GM18909 (cell line): Measurements from ENCODE around the gene DHX34.

Experiments used
- ATAC-seq: cut with Tn5 transposase; IDR thresholded peaks from one replicate; pipeline ENCODE4 v1.9.1; 2021; ENCODE audit warnings: mild to moderate bottlenecking; ENCODE audit not compliant: unreplicated experiment, poor library complexity

DHX34 gene

GRCh38 chr19:47413941-47414340 is 64.8 kb downstream of the DHX34 start:
- no peak for ATAC-seq

- no peak for ATAC-seq
Measured at GRCh38 chr19:47414469-47414868, 65.4 kb downstream of the DHX34 start.

GRCh38 chr19:47415953-47416642 is 67.0 kb downstream of the DHX34 start:
- ATAC-seq: no peak

DNA sequence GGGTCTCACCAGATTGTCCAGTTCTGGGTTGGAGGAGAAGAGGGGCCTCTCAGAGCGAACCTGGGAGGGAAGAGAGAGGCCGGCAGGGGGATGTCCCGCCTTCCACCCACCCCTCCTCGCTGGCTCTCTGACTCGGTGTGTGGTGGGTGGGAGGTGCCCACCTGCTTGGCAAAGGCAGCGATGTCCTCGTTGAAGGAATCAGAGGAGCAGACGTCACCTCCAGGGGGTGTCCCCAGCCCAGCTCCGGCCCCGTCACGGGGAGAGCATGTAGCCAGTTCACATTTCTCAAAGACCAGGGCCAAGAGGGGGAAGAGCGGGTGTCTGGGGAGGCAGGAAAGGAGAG is 67.5 kb downstream of the DHX34 start:
- no peak for ATAC-seq

DNA sequence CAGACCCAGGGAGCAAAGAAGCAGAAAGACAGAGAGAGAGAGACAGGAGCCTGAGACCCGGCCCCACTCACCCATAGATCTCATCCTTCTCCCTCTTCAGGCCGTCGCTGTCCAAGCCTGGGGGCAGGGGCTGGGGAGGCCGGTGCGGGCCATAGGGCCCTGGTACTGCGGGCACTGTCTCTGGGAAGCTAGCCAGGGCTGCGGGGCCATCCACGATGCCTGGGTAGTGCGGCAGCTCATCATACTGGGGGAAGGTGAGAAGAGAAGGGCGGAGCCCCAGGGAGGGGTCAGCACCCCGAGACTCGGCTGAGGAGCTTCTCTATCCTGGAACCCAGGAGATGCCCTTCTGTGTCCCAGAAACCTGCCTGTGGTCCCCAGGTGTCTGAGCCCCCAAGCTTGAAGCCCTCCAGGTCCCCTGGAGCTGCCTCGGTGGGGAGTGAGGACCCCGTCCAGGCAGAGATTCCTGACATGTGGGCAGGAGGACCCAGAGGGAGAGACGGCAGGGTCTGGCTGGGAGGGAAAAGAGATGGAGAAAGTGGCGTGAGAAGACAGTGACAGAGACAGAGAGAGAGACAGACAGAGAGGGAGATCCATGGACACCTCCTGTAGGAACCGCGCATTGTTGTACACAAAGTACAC is 68.1 kb downstream of the DHX34 start:
- no peak for ATAC-seq

- no peak for ATAC-seq
Measured at GRCh38 chr19:47417746-47418691, 68.9 kb downstream of the DHX34 start.

DNA sequence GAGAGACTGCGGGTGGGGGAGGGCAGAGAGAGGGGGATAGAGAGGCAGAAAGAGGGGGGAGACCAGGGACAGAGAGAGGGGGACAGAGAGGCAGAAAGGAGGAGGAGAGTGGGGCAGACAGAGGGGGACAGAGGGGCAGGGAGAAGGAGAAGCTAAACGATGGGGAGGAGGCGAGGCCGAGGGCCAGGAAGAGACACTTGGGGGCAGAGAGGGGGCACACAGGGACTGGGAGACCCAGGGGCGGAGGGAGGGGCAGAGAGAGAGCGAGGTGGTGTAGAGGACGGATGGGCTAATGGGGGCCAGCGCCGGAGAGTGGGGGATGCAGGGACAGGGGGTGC is 69.5 kb downstream of the DHX34 start:
- no peak for ATAC-seq

DNA sequence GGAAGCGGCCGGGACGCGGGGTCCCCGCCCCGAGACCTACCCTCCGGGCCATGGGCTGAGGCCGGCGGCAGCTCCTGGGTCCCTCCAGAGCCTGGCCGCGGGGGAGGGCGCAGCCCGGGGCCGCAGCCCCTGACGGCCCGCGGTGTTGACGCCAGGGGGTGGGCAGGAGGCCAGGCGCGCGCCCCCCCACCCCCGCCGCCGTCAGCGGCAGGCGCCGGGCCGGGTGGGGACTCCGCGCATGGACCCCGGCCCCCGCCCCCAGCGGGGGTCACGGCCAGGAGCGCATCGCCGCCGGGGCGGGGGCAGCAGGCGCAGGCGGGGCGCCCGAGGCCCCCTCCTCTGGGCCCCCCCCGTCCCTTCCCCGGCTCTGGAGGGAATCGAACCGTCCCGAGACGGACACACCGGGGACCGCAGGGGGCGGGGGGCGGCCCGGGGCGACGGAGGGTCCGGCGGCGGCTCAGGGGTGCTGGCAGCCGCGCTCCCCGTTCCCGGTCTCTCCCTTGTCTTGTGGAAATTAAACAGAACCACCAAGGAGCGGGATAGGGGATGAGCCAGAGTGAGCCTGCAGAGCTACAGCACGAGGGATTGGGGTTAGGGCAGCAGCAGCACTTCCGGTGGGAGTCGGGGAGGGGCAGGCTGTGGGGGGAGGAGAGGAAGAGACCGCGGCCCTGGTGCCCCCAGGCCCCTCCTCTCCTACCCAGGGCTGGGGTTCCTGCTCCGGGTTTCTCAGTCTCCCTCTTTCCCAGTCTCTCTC is 70.1 kb downstream of the DHX34 start, which contains the start of gene MEIS3:
MEIS3 (minus strand) TSS at position 498 of the 754 bp plus-strand sequence; CDS start at position 52, 446 bp downstream.
- ATAC-seq: no peak

DNA sequence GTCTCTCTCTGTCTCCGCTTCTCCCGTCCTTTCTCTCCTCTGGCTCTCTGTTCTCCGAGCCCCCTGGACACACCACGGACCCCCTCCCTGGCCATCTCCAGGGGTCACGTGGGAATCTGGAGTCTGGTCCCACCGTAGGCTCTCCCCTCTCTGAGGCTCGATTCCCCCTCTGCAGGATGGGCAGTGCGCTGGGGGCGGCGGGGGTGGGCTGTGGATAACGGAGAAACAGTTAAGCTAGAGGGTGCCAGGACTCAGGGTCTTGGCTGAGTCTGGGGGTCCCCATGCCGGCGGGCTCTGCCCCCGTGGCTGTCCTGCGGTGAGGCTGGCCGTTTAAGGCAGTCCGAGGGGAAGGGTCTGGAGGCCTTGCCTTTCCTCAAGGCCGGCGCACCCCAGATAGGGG is 70.7 kb downstream of the DHX34 start:
- ATAC-seq: no peak

DNA sequence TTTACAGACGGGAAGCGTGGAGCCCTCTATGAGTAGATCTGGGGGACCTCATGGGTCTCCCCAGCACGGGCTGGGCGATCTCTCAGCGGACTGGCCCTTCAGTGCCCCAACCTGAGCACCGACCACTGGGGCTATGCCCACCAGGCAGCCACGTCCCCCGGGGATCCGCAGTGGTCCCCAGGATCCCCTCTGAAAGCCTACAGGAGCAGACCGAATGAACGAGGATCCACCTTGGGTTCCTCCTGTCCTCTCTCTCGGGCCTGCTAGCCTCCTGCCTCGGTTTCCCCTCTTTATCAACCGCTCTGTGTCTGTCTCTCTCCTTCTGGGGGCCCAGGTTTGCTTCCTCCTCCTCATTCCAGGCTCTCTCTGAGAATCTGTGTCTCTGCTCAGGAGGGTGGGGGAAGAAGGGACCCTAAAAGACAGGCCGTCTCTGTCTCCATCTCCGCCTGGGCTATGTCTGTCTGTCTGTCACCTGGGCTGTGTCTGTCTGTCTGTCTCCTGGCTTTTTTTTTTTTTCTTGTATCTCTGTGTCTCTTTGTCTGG is 72.2 kb downstream of the DHX34 start:
- ATAC-seq: no peak

DNA sequence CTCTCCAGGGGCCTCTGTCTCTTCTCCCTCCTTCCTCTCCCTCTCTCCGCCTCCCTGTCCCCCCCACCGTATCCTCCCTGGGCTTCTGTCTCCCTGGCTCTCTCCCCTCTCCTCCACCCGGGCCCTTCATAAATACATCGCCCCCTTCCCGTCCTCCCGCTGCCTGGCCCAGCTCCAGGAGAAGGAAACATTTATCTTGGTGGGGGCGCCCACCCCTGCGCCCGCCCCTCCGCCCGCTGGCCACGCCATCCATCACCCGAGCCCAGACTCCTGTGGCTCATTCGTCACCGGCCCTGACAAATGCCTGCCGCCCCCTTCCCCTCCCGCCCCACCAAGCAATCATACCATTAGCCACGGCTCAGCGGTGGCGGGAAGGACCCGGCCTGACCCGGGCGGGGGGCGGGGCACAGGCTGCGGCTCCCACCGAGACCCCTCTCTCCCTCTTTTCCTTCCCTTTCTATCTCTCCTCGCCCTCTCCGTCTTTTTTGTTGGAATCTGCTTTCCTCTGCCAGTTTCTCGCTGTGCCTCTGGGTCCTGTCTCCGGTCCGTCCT is 72.8 kb downstream of the DHX34 start:
- no peak for ATAC-seq

- no peak for ATAC-seq
Measured at GRCh38 chr19:47422417-47423163, 73.5 kb downstream of the DHX34 start.

DNA sequence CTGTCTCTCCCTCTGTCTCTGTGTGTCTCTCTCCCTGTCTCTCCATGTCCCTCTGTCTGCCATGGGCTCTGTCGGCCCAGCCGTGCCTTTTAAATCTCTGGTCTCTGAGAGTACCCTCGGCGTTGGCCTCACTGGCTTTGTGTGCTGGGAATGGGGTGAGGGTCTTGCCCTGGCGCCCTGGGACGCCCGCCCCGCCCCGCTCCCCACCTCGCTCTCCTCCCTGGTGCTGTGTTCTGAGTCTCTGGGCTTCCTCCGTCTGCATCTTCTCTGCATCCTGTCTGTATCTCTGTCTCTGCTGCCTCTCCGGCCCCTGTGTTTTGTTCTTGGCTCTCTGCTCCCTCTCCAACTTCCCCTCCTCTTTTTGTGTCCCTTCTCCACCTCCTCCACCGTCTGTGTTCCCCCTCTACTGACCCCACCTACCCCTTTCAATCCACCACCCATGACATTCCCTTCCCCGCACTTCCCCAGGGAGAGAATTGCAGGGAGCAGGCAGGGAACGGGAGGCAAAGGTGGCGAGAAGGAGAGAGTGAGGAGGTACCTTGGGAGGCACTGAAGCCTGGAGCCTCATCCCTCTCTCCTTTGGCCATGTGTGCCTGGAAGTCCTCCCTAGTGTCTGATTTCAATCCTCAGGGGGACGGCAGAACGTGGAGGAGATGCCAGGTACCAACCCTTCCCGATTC is 74.2 kb downstream of the DHX34 start:
- no peak for ATAC-seq

DNA sequence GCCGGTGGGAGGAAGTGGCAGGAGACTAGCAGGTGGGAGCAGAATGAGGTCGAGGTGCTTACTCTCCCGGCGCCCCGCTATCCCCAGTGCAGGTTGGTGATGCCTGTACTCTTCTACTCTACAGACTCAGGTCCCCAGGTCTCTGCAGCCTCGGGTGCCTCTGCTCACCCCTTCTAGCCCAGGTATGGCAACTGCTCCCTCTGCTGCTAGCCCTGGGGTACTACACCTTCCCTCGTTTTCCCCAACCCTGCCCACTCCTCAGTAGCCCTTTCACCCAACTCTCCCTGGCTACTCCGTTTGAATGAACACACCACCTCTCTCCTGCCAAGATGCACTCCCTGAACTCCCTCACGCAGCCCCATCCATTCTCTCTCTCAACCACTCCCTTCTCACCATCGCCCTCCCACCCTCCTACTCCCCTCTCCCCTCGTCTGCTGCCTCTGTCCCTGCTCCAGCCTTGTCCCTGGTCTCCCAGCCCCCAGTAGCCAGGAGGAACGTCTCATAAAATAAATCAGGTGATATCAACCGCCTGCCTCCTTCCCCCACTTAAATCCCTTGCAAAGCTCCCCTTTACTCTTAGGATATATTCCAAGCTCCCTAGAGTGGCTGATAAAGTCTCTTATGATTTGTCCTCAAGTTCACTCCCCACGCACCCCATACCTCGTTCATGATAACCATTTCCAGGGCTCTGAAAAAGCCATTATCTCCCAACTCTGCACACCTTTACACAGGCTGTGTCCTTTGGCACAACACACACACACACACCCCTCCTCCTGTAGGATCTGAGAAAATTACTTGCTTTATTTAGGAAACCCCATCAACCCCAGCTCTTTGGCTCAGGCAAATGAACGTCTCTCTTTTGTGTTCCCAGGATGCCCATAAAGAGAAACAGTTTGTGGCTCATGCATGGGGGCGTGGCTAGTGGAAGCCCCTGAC is 78.4 kb downstream of the DHX34 start:
- peak; percentile 51 for ATAC-seq

DNA sequence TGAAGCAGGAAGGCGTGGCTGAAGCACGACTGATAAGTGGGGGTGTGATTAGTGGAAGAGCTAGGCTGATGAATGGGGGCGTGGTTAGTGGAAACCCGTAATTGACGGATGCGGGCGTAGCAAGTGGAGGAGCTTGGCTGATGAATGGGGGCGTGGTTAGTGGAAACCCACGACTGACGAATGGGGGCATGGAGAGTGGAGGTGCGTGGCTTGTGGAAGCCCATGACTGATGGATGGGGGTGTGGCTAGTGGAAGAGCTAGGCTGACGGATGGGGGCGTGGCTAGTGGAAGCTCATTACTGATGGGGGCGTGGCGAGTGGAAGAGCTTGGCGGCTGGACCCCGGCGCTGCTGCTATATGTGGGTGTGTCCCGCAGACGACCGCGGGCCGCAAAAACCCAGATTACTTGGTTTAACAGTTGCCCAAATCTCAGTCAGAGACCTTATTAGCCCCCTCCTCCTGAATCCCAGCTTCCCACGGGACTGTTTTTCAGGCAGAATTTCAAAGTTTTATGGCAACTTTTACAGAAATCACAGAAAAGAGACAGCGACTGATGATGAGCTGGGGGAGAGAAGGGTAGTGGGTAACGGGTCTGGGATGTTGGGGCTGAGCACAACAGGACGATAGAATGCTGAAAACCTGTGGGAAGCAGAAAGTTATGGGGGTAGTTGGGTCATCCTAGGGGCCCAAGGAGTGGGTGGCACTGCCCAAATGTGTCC is 79.2 kb downstream of the DHX34 start:
- no peak for ATAC-seq

- no peak for ATAC-seq
Measured at GRCh38 chr19:47429140-47429793, 80.2 kb downstream of the DHX34 start.
